ENCODE measurements around the gene PCDHA6.

The PCDHA6 gene

GRCh38 chr5:140877262-140877581 is 49.5 kb downstream of the PCDHA6 start:
- in situ Hi-C loops (cut with HindIII; ENCODE audit: low sequenced_read_pairs): no loop called here
- DNase-seq (ENCODE audit: low read depth): no peak
- no peak overlapping the region for H3K4me3 ChIP-seq (ENCODE audit: low read depth, low read length)
- no peak for TF ChIP-seq CTCF (IDR thresholded peaks at IDR 0.05; ENCODE audit: low read depth, low read length, missing control alignments)
